ENCODE measurements around the gene KIDINS220.

Gene KIDINS220

GRCh38 chr2:8799004-8799403 is 38.4 kb downstream of the KIDINS220 start:
- H3K36me3 ChIP-seq (ENCODE audit: control insufficient read depth in 4 of 4, insufficient read depth in 4 of 4, low read length in 3 of 4), result peaks cover 20 to 69% (median 40%) of the 10 kb centered on the region in 4 experiments
- ChIA-PET CTCF (no interaction called here), POLR2A (no interaction called here)
- no peak overlapping the region for H3K27ac ChIP-seq (ENCODE audit: insufficient read depth in 1 of 2, low read depth in 1 of 2, low read length in 2 of 2, poor library complexity in 1 of 2, severe bottlenecking in 2 of 2)
- WGBS (ENCODE audit: insufficient coverage), result 94% methylated on average over 2 of the region's 2 CpGs
- H3K4me3 ChIP-seq (ENCODE audit: control insufficient read depth in 1 of 7, extremely low read depth in 1 of 7, insufficient read depth in 4 of 7, low read depth in 2 of 7, low read length in 6 of 7), result no peak overlapping the region
- DNase-seq, result no peak
- H3K4me1 ChIP-seq (ENCODE audit: control extremely low read depth in 1 of 4, control insufficient read depth in 4 of 4, insufficient read depth in 4 of 4, low read length in 3 of 4), result no peaks in the 10 kb centered on the region
- no peaks in the 10 kb centered on the region for H3K27me3 ChIP-seq (replicated peaks in 2 of 5; ENCODE audit: control insufficient read depth in 4 of 5, insufficient read depth in 5 of 5, low read length in 4 of 5)
- H3K9me3 ChIP-seq (ENCODE audit: control extremely low read depth in 1 of 5, control insufficient read depth in 4 of 5, insufficient read depth in 2 of 5, low read depth in 1 of 5, low read length in 4 of 5), result no peaks in the 10 kb centered on the region

GRCh38 chr2:8798393-8798792 is 39.0 kb downstream of the KIDINS220 start:
- H3K4me1 ChIP-seq (ENCODE audit: control extremely low read depth in 1 of 4, control insufficient read depth in 4 of 4, insufficient read depth in 4 of 4, low read length in 3 of 4), result no peaks in the 10 kb centered on the region
- no peaks in the 10 kb centered on the region for H3K9me3 ChIP-seq (ENCODE audit: control extremely low read depth in 1 of 5, control insufficient read depth in 4 of 5, insufficient read depth in 2 of 5, low read depth in 1 of 5, low read length in 4 of 5)
- H3K4me3 ChIP-seq (ENCODE audit: control insufficient read depth in 1 of 7, extremely low read depth in 1 of 7, insufficient read depth in 4 of 7, low read depth in 2 of 7, low read length in 6 of 7), result no peak overlapping the region
- no CpG with 5 or more reads among the region's 2 CpGs for WGBS (ENCODE audit: insufficient coverage)
- H3K27ac ChIP-seq (ENCODE audit: insufficient read depth in 1 of 2, low read depth in 1 of 2, low read length in 2 of 2, poor library complexity in 1 of 2, severe bottlenecking in 2 of 2), result no peak overlapping the region
- no peaks in the 10 kb centered on the region for H3K27me3 ChIP-seq (replicated peaks in 2 of 5; ENCODE audit: control insufficient read depth in 4 of 5, insufficient read depth in 5 of 5, low read length in 4 of 5)
- POLR2A ChIA-PET, result no interaction called here
- CTCF ChIA-PET, result no interaction called here
- DNase-seq, result no peak
- H3K36me3 ChIP-seq (ENCODE audit: control insufficient read depth in 4 of 4, insufficient read depth in 4 of 4, low read length in 3 of 4), result peaks cover 23 to 70% (median 42%) of the 10 kb centered on the region in 4 experiments

GRCh38 chr2:8797682-8798081 is 39.7 kb downstream of the KIDINS220 start:
- no peaks in the 10 kb centered on the region for H3K9me3 ChIP-seq (ENCODE audit: control extremely low read depth in 1 of 5, control insufficient read depth in 4 of 5, insufficient read depth in 2 of 5, low read depth in 1 of 5, low read length in 4 of 5)
- WGBS (ENCODE audit: insufficient coverage), result no CpG with 5 or more reads among the region's 2 CpGs
- POLR2A ChIA-PET, result no interaction called here

DNA sequence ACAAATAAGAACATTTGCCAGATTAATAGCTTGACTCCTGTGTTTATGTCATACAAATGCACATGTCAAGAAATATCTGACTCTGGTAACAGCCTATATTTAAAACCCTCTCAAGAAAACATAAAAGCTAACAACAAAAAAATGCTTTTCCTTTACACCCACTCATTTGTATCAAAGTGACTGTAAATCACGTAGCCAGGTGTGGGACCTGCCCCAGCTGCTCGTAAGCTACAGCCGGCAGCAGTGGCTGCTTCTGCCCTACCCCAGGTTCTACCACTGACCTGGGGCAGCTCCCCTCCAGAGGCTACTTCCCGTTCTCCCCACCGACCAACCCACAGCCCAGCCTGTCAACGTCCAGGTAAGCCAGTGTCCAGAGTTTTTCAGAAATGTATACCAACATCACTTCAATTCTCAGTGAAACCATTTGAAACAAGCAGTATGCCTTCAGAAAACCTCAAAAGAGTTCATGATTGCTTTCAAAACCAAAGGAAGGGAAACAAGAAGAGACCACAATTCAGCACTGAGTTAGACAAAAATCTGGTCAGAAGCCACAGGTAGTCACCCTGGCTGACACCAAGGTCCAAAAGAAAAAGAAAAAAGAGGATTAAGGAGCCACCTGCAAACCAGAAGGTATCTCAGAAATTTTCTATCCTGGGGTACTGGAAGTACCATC is 40.4 kb downstream of the KIDINS220 start:
- 97% methylated on average over 6 of the region's 6 CpGs for WGBS (ENCODE audit: insufficient coverage)
- CTCF ChIA-PET, result no interaction called here
- H3K4me1 ChIP-seq (ENCODE audit: control extremely low read depth in 1 of 4, control insufficient read depth in 4 of 4, insufficient read depth in 4 of 4, low read length in 3 of 4), result no peaks in the 10 kb centered on the region
- POLR2A ChIA-PET, result no interaction called here
- H3K4me3 ChIP-seq (ENCODE audit: control insufficient read depth in 1 of 7, extremely low read depth in 1 of 7, insufficient read depth in 4 of 7, low read depth in 2 of 7, low read length in 6 of 7), result no peak overlapping the region
- DNase-seq, result no peak
- H3K27ac ChIP-seq (ENCODE audit: insufficient read depth in 1 of 2, low read depth in 1 of 2, low read length in 2 of 2, poor library complexity in 1 of 2, severe bottlenecking in 2 of 2), result no peak overlapping the region
- H3K36me3 ChIP-seq (ENCODE audit: control insufficient read depth in 4 of 4, insufficient read depth in 4 of 4, low read length in 3 of 4), result peaks cover 19 to 69% (median 42%) of the 10 kb centered on the region in 4 experiments
- H3K27me3 ChIP-seq (replicated peaks in 2 of 5; ENCODE audit: control insufficient read depth in 4 of 5, insufficient read depth in 5 of 5, low read length in 4 of 5), result no peaks in the 10 kb centered on the region
- no peaks in the 10 kb centered on the region for H3K9me3 ChIP-seq (ENCODE audit: control extremely low read depth in 1 of 5, control insufficient read depth in 4 of 5, insufficient read depth in 2 of 5, low read depth in 1 of 5, low read length in 4 of 5)

More at GRCh38 chr2:8797682-8798081, 39.7 kb downstream of the KIDINS220 start:
- Histone ChIP-seq H3K4me1 (ENCODE audit: control extremely low read depth in 1 of 4, control insufficient read depth in 4 of 4, insufficient read depth in 4 of 4, low read length in 3 of 4) (no peaks in the 10 kb centered on the region), H3K27me3 (replicated peaks in 2 of 5; ENCODE audit: control insufficient read depth in 4 of 5, insufficient read depth in 5 of 5, low read length in 4 of 5) (no peaks in the 10 kb centered on the region), H3K4me3 (ENCODE audit: control insufficient read depth in 1 of 7, extremely low read depth in 1 of 7, insufficient read depth in 4 of 7, low read depth in 2 of 7, low read length in 6 of 7) (no peak overlapping the region), H3K36me3 (ENCODE audit: control insufficient read depth in 4 of 4, insufficient read depth in 4 of 4, low read length in 3 of 4) (peaks cover 25 to 71% (median 45%) of the 10 kb centered on the region in 4 experiments), H3K27ac (ENCODE audit: insufficient read depth in 1 of 2, low read depth in 1 of 2, low read length in 2 of 2, poor library complexity in 1 of 2, severe bottlenecking in 2 of 2) (no peak overlapping the region)
- DNase-seq, result no peak
- CTCF ChIA-PET, result no interaction called here

DNA sequence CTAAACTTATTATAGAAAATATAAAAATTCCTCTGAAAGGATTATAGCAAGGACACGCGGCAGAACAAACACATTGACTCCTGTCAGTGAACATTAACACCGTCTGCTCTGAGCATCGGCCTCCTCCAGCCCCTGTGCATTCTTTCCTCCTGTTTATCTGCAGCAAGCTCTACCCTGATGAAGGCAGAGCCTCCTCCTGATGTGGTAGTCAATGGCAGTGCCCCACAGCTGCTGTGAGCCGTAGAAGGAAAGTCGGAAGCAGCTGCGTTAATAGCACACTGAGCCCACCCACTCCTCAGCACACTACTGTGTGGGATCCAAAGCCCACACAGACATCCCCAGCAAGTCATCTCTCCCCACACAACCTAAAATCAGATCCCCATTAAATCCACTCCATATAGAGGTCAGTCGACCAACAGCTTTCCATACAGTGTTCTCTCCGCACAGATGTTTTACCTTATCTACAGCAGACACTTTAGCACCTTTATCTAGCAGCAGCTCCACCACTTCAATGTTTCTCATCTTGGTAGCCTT is 41.0 kb downstream of the KIDINS220 start:
- CTCF ChIA-PET, result no interaction called here

DNA sequence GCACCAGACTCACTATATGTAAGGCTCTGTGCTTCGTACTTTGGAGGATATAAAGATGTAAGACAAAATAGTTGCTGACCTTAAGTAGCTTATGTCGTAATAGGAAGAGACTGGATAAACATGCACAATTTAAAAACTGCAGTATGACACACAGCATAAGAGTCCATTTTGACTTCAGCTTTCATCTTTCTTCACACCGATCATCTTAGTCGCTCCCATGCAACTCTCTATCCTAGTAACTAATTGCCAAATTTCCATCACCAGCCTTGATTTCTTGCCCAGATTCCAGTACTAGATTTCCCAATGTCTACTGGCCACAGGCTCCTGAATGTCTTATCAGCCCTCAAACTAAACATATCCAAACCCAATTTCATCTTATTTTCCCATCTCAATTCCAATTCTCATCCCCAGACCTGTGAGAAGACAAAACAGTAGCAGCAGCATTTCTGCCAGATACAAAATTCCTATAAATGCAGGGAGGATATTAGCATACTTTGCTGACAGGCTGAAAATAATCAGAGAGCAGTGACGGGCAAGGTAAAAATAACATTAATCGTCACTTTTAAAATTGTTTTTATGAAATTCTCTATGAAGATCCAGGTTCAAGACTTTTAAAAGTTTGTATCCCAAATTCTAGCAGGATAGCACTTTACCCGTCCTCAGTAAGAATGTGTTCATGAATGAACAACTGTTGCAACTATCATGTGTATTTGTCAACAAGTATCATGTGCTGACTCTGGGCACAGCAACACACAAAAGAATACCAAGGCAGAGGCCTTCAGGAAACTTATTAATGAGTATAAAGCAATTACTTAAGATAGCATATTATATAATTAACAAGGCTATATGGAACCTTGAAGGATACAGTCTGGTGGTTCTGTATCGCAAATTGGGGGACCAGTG is 42.2 kb downstream of the KIDINS220 start:
- WGBS (ENCODE audit: insufficient coverage), result 100% methylated on average over 5 of the region's 8 CpGs
- Histone ChIP-seq H3K4me3 (ENCODE audit: control insufficient read depth in 1 of 7, extremely low read depth in 1 of 7, insufficient read depth in 4 of 7, low read depth in 2 of 7, low read length in 6 of 7) (no peak overlapping the region), H3K4me1 (ENCODE audit: control extremely low read depth in 1 of 4, control insufficient read depth in 4 of 4, insufficient read depth in 4 of 4, low read length in 3 of 4) (no peaks in the 10 kb centered on the region), H3K9me3 (ENCODE audit: control extremely low read depth in 1 of 5, control insufficient read depth in 4 of 5, insufficient read depth in 2 of 5, low read depth in 1 of 5, low read length in 4 of 5) (no peaks in the 10 kb centered on the region), H3K36me3 (ENCODE audit: control insufficient read depth in 4 of 4, insufficient read depth in 4 of 4, low read length in 3 of 4) (peaks cover 17 to 68% (median 37%) of the 10 kb centered on the region in 4 experiments), H3K27me3 (replicated peaks in 2 of 5; ENCODE audit: control insufficient read depth in 4 of 5, insufficient read depth in 5 of 5, low read length in 4 of 5) (no peaks in the 10 kb centered on the region), H3K27ac (ENCODE audit: insufficient read depth in 1 of 2, low read depth in 1 of 2, low read length in 2 of 2, poor library complexity in 1 of 2, severe bottlenecking in 2 of 2) (no peak overlapping the region)
- POLR2A ChIA-PET, result interaction anchor here (0.6 kb wide), 1 partner anchor 629 kb away, joined by 3 read pairs; no protein-coding TSS in a partner anchor
- no peak for DNase-seq
- CTCF ChIA-PET, result no interaction called here

More for the DNA sequence above, 41.0 kb downstream of the KIDINS220 start:
- Histone ChIP-seq H3K4me1 (ENCODE audit: control extremely low read depth in 1 of 4, control insufficient read depth in 4 of 4, insufficient read depth in 4 of 4, low read length in 3 of 4) (no peaks in the 10 kb centered on the region), H3K9me3 (ENCODE audit: control extremely low read depth in 1 of 5, control insufficient read depth in 4 of 5, insufficient read depth in 2 of 5, low read depth in 1 of 5, low read length in 4 of 5) (no peaks in the 10 kb centered on the region), H3K4me3 (ENCODE audit: control insufficient read depth in 1 of 7, extremely low read depth in 1 of 7, insufficient read depth in 4 of 7, low read depth in 2 of 7, low read length in 6 of 7) (no peak overlapping the region), H3K27ac (ENCODE audit: insufficient read depth in 1 of 2, low read depth in 1 of 2, low read length in 2 of 2, poor library complexity in 1 of 2, severe bottlenecking in 2 of 2) (no peak overlapping the region), H3K36me3 (ENCODE audit: control insufficient read depth in 4 of 4, insufficient read depth in 4 of 4, low read length in 3 of 4) (peaks cover 13 to 67% (median 36%) of the 10 kb centered on the region in 4 experiments), H3K27me3 (replicated peaks in 2 of 5; ENCODE audit: control insufficient read depth in 4 of 5, insufficient read depth in 5 of 5, low read length in 4 of 5) (no peaks in the 10 kb centered on the region)
- DNase-seq, result no peak
- WGBS (ENCODE audit: insufficient coverage), result 96% methylated on average over 9 of the region's 9 CpGs
- POLR2A ChIA-PET, result interaction anchor here (0.6 kb wide), 1 partner anchor 628 kb away, joined by 3 read pairs; no protein-coding TSS in a partner anchor
